Measurements from ENCODE around the gene PARVA. TPM values are rescaled to one million over a fixed set of nuclear protein-coding genes. Genes with fewer than 3 reads are reported as not detected.
A peak's percentile ranks its signal among the peaks of the same experiment; 100 is the strongest.

The PARVA gene
- total and polyA plus RNA-seq, 8 donors, result 18.8 to 116 (median 43.0) TPM

DNA sequence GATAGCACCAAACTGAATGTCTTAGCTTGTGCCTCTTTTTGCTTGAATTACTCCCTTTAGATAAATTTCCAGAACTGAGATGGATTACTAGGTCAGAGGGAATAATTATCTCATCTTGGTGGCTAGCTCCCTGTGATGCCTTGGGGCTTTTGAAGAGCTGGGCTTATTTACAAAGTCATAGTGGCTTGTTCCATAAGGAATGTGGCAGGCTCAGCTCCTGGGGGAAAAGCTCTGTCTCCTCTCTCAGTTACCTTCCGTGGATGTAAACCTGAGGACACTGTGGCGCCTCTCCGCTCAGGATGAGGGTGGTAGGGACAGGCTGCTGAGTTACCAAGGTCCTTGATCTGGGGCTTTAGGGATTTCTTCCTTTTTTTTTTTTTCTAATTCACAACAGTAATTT is 121.7 kb downstream of the PARVA start:
- Histone ChIP-seq H3K4me3 (no peak overlapping the region), H3K4me1 (peaks cover 7 to 25% (median 20%) of the 10 kb centered on the region in 4 donors), H3K36me3 (peaks cover 8 to 59% (median 50%) of the 10 kb centered on the region in 4 donors), H3K27ac (no peak overlapping the region), H3K27me3 (no peaks in the 10 kb centered on the region), H3K9me3 (no peaks in the 10 kb centered on the region)
- DNase-seq, result no peak
- TF ChIP-seq CTCF (IDR thresholded peaks at IDR 0.05) (no peak), POLR2AphosphoS5 (IDR thresholded peaks at IDR 0.05) (no peak), POLR2A (IDR thresholded peaks at IDR 0.05) (no peak), EP300 (IDR thresholded peaks at IDR 0.05) (no peak)
- intact Hi-C loops (cut with DNase I; ENCODE audit: low total_unique reads), result no loop called here
- WGBS, 5 donors, result 95 to 98% (median 97%) methylated on average over 3 of the region's 3 CpGs

DNA sequence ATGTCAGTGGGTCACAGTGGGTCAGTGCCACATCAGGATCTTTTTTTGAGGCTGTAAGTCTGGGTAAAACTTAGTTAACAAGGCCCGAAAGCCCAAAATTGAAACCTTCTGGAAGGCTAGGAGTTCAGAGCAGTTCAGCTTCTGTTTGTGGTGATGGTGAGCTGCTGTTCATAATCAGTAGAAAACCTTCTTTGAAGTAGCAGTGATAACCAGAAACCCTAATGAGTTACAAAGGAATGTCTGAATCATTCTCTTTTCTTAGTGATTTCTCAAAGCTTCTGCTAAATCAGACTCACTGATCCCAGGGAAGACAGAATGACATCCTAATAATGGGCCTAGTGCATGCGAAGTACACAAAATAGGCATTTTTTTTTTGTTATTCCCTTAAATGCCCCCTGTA is 124.7 kb downstream of the PARVA start:
- 80 to 98% (median 95%) methylated on average over 2 of the region's 2 CpGs for WGBS, 5 donors
- H3K9me3 ChIP-seq, result no peaks in the 10 kb centered on the region
- peaks cover 7 to 52% (median 32%) of the 10 kb centered on the region in 4 donors for H3K4me1 ChIP-seq
- H3K27ac ChIP-seq, result peak overlapping the region in 4 of 5 donors; percentile 7 to 58 (median 25)
- DNase-seq, result no peak
- H3K36me3 ChIP-seq, result peaks cover 1 to 57% (median 47%) of the 10 kb centered on the region in 4 donors
- no peak overlapping the region for H3K4me3 ChIP-seq
- no peaks in the 10 kb centered on the region for H3K27me3 ChIP-seq
- TF ChIP-seq CTCF (IDR thresholded peaks at IDR 0.05), result no peak
- TF ChIP-seq EP300 (IDR thresholded peaks at IDR 0.05), result no peak
- TF ChIP-seq POLR2A (IDR thresholded peaks at IDR 0.05), result no peak
- no peak for TF ChIP-seq POLR2AphosphoS5 (IDR thresholded peaks at IDR 0.05)
- intact Hi-C loops (cut with DNase I; ENCODE audit: low total_unique reads), result no loop called here

GRCh38 chr11:12503039-12503484 is 125.7 kb downstream of the PARVA start:
- TF ChIP-seq POLR2AphosphoS5 (IDR thresholded peaks at IDR 0.05), result peak in 2 of 3 donors; percentile 28 to 56
- TF ChIP-seq POLR2A (IDR thresholded peaks at IDR 0.05), result no peak
- H3K4me3 ChIP-seq, result no peak overlapping the region
- WGBS, 5 donors, result 52 to 65% (median 61%) methylated on average over 3 of the region's 3 CpGs
- DNase-seq, result no peak
- no peaks in the 10 kb centered on the region for H3K27me3 ChIP-seq
- peaks cover 0 to 47% (median 36%) of the 10 kb centered on the region in 4 donors for H3K36me3 ChIP-seq
- intact Hi-C loops (cut with DNase I; ENCODE audit: low total_unique reads), result no loop called here
- no peaks in the 10 kb centered on the region for H3K9me3 ChIP-seq
- peak overlapping the region; percentile 12 to 58 (median 39) for H3K27ac ChIP-seq
- peaks cover 7 to 62% (median 34%) of the 10 kb centered on the region in 4 donors for H3K4me1 ChIP-seq

GRCh38 chr11:12503886-12504285 is 126.5 kb downstream of the PARVA start:
- Histone ChIP-seq H3K9me3 (no peaks in the 10 kb centered on the region), H3K4me3 (no peak overlapping the region), H3K27me3 (no peaks in the 10 kb centered on the region), H3K27ac (peak overlapping the region in 1 of 5 donors; percentile 58), H3K4me1 (peaks cover 7 to 70% (median 36%) of the 10 kb centered on the region in 4 donors), H3K36me3 (peaks cover 0 to 39% (median 29%) of the 10 kb centered on the region in 4 donors)
- no peak for DNase-seq
- no peak for TF ChIP-seq POLR2AphosphoS5 (IDR thresholded peaks at IDR 0.05)
- TF ChIP-seq CTCF (IDR thresholded peaks at IDR 0.05), result no peak
- no peak for TF ChIP-seq POLR2A (IDR thresholded peaks at IDR 0.05)
- no peak for TF ChIP-seq EP300 (IDR thresholded peaks at IDR 0.05)
- intact Hi-C loops (cut with DNase I; ENCODE audit: low total_unique reads), result no loop called here
- 36 to 58% (median 46%) methylated on average over 3 of the region's 3 CpGs for WGBS, 5 donors

GRCh38 chr11:12505183-12505582 is 127.8 kb downstream of the PARVA start:
- no peak overlapping the region for H3K4me3 ChIP-seq
- H3K36me3 ChIP-seq, result peaks cover 0 to 42% (median 26%) of the 10 kb centered on the region in 4 donors
- intact Hi-C loops (cut with DNase I; ENCODE audit: low total_unique reads), result no loop called here
- no peak for TF ChIP-seq POLR2AphosphoS5 (IDR thresholded peaks at IDR 0.05)
- TF ChIP-seq POLR2A (IDR thresholded peaks at IDR 0.05), result no peak
- no peak for TF ChIP-seq CTCF (IDR thresholded peaks at IDR 0.05)
- no peak for TF ChIP-seq EP300 (IDR thresholded peaks at IDR 0.05)
- DNase-seq, result no peak
- H3K27ac ChIP-seq, result no peak overlapping the region
- 64 to 75% (median 68%) methylated on average over 2 of the region's 2 CpGs for WGBS, 5 donors
- no peaks in the 10 kb centered on the region for H3K9me3 ChIP-seq
- no peaks in the 10 kb centered on the region for H3K27me3 ChIP-seq
- H3K4me1 ChIP-seq, result peaks cover 7 to 70% (median 37%) of the 10 kb centered on the region in 4 donors

Measured in stomach (tissue), 9 donors.